GM18502 (cell line): ENCODE results near the gene ZFYVE19.
A peak's percentile ranks its signal among the peaks of the same experiment; 100 is the strongest.

Experiments
- ATAC-seq: cut with Tn5 transposase; IDR thresholded peaks from one replicate; pipeline ENCODE4 v1.9.1; 2021; ENCODE audit warnings: mild to moderate bottlenecking; ENCODE audit not compliant: unreplicated experiment, poor library complexity

The ZFYVE19 gene

GRCh38 chr15:40775740-40776536, 31.0 kb upstream of the ZFYVE19 start:
- no peak for ATAC-seq

DNA sequence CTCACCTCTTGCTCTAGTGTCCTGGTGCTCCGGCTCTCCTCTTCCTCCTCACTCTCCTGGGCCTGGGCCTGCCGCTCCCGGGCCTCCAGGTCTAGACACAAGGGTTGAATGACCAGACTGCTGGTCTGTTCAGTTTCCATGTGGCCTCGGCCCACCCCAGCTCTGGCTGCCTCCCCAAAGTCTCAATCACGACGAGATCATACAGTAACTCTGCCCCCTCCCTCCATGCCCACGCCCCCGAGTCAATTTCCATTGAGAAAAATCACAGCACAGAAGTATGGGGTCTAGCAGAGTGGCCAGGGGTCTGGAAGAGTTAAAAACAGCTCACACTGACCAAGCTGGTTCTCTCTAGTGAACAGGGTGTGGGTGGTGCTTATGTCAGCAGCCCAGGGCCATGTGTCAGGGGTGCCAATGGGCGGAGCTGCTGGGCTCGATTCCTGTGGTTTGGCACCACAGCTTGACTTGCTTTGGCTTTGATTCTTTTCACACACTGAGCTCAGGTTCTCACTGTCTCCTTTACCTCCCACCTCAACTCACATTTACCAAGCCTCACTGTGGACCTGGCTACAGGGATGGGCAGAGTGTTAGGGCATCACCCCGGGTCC, 30.2 kb upstream of the ZFYVE19 start:
- no peak for ATAC-seq

DNA sequence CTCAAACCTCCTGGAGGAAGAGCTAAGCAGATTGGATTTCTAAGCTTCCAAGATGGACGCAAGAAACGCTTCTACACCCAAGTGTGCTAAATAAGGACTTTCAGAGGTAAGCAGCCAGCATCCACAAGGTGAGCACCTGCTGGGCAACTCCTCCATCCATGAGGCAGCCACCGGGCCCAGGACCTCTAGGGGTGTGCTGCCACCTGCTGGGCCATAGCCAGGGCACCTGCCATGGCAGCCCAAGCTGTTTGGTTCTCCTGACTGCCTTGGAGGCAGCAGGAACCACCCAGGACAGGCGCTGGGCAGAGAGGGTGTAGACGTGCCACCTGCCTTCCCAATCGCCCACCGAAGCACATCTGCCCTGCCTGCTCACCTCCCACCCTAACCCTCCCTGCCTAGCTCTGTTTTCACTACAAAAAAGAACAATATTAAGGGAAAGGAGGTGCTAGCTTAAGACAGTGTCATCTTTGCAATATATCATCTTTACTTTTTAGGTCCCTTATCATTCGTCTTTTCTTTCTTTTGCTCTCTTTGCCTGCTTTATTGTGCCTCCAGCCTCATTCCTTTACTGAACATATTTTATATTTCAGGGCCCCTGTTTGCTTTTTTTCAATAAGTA, 24.2 kb upstream of the ZFYVE19 start:
- ATAC-seq: peak; percentile 62

DNA sequence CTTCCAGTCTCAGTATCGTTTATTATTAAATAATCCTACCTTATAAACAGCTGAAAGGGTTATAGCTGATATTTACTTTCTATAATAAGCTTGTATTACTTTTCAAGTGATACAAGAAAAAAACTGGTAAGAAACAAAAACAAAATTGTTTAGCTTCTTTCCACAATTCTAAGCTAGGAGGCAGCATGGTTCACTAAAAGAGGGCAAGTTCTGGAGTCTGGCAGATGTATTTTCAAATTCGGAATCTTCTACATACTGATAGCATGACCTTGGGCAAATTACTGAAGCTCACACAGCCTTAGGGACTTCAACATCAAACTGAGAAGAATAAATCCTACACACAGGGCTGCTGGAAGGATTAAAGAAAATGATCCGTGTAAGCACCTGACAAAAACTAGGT, 21.7 kb upstream of the ZFYVE19 start:
- no peak for ATAC-seq

DNA sequence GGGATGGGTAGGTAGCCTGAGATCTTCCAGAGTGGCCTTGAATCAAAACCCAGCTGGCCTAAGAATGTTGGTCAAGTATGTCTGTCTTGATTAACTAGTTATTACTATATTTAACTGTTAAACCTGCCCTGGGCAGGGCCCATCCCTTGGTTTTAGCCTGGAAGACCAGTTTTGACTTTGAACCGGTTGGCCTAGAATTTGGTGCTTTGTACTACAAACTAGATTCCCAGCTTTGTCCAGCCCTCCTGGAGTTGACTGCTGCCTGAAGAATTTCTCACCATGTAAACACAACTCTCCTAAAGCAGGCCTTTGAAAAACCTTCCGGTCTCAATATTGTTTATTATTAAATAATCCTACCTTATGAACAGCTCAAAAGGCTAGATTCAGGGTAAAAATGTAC, 21.1 kb upstream of the ZFYVE19 start:
- ATAC-seq: no peak

- no peak for ATAC-seq
These were observed 19.5 kb upstream of the ZFYVE19 start for GRCh38 chr15:40787344-40787841.

DNA sequence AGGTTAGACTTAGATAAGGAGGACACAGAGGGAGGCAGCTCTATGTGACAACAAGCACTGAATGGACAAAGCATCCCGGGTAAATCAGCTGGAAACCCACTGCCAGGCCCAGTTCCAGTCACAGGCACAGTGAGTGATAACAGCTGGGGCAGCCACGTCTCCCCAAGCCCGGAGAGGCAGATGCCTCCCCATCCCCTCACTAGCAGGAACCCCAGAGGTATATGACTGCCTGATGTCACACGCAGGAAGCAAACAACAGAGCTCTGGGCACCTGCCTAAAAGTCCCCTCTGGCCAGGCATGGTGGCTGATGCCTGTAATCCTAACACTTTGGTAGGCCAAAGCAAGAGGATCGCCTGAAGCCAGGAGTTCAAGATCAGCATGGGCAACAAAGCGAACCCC, 18.9 kb upstream of the ZFYVE19 start:
- no peak for ATAC-seq

DNA sequence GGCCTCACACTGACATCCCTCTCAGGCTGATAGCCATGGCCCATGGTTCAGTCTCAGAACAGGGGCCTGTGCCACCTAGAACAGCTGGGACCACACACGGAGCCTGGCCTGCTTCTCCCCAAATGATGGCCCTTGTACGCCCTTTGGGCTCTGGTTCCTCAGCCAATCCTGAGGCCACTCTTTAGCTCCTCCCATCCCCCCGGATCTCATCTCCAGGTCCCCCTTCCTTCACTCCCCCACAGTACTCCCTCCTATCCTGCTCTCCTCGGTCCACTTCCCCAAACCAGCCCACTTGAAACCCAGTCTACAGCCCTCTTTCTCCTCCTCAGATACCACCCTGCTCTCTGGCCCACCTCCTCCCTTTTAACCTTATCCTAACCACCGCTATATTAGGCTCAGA, 17.8 kb upstream of the ZFYVE19 start:
- ATAC-seq: no peak

DNA sequence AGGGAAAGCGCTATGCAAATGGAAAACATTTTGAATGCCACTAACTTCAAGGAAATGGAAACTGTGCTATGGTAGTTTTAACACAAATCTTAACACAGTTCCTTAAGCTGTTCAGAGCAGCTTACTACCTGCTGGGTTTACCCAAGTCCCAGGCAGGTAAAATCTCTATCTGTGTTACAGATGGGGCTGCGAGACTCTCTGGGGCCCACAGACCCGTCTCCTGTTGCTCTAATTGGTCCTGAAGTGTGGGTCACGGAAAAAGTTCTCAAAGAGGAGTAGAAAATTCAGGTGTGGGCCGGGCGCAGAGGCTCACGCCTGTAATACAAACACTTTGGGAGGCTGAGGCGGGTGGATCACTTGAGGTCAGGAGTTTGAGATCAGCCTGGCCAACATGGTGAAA, 16.9 kb upstream of the ZFYVE19 start:
- no peak for ATAC-seq

DNA sequence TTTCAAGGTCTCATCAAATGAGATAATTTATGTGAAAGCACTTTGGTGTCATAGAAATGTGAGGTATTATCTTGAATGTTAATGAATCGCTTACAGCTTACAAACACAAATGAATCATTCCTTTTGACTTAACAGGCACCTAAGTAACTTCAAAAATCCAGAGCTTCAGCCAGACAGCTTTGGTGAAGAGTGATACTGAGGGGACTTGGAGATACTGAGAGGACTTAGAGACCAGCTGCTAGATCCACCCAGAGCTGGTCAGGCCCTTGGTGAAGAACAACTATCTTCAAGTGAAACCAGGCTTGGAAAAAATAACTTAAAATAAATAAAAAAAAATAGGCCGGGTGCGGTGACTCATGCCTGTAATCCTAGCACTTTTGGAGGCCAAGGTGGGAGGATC, 16.2 kb upstream of the ZFYVE19 start:
- no peak for ATAC-seq

DNA sequence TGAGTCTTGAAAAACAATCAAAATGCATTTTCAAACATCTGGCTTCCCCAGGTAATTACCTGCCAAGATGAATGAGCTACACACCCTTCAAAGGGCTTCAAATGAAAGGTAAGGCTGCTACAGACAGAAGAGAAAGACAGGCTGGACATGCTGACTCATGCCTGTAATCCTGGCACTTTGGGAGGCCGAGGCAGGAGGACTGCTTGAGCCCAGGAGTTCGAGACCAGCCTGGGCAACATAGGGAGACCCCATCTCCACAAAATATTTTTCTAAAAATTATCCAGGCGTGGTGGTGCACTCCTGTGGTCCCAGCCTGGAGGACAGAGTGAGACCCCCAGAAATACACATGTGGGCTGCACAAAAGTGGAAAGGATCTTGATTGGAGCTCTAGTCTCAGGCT, 14.5 kb upstream of the ZFYVE19 start:
- ATAC-seq: no peak

DNA sequence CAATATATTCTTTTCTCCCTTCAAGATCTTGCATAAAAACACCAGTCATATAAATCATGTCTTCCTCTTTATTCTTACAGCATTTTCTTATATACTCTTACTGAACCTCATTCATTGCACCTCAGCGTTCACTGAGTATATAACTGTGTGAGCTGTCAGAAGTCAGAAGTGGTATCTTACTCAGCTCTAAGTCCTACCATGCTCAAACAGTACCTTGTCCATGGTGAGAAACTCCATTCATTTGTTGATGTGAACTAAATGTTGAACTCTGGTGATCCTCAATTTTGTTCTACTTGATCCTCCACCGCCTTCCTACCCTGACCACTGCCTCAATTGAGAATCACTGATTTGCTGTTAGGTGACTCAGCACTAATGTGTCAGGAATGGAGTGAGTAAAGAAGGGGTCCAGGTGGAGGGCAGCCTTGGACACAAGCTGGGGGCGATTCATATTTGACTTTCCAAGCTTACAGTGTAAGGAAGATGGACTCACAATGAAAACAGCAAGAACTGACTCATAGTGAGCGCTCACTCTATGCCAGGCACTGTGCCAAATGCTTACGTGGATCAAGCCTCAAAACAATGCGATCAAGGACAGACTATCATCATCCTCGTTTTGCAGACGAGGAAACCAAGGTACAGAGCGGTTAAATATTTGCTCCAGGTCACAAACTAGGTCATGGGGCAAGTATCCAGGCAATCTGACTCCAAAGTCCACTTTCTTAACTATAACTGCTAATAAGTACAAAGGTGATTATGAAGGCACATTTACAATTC, 13.5 kb upstream of the ZFYVE19 start:
- ATAC-seq: no peak

DNA sequence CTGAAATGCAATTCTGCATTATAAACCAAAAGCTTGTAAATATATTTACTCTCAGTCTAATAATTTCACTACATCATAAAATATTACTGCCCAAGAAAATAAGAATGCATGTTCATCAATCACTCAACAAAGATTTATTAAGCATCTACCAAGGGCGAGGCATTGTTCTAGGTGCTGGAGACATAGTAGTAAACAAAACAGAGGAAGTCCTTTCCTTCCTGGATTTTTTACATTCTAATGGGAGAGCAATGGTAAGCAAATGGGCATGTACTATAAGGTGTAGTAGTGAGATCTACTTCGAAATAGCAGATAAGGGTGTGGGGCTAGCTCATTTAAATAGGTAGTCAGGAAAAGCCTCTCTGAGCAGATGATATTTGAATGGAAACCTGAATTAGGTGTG, 10.8 kb upstream of the ZFYVE19 start:
- ATAC-seq: no peak

GRCh38 chr15:40796512-40796911, 10.4 kb upstream of the ZFYVE19 start:
- no peak for ATAC-seq

DNA sequence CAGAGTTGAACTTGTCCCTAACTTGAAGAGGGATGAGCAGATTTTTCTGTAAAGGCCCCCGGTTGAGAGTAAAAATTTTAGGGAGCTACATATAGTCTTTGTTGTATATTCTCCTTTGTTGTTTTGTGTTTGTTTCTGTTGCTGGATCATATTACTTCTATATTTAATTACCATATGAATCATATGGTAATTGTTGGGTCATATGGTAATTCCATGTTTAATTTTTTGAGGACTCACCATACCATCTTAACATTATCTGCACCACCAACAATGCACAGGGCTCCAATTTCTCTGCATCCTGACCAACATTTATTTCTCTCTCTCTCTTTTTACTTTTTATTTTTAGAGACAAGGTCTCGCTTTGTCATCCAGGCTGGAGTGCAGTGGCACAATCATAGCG, 7.4 kb upstream of the ZFYVE19 start:
- ATAC-seq: no peak

GRCh38 chr15:40803076-40803475, 3.8 kb upstream of the ZFYVE19 start:
- ATAC-seq: no peak

GRCh38 chr15:40803688-40804087, 3.2 kb upstream of the ZFYVE19 start:
- no peak for ATAC-seq

GRCh38 chr15:40806672-40807027, 239 bp upstream of the ZFYVE19 start:
- no peak for ATAC-seq

DNA sequence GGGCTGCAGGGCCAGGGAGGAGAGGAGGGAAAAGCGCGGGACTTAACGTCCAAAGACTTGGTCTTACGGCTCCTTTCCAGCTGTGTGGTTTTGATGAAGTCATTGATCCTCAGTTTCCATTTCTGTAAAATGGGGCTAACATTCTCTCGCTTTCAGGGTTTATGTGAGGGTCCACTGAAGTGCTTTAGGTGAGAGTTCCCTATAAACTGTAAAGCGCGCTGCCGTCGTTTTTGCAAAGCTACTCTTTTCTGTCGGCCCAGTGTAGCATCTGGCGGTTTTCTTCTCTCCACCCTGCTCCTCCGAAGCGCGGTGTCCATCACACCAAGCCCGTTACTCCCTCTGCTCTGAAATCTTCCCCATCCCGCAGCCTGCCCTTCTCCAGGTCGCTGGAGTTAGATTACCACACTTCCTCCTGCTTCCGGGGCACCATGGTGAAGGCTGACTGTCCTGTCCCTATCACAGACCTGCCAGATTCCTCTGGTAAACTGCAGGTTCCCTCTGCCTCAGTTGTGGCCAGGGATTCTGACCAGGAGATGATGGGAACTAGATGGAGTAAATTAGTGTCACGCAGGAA, 1.1 kb downstream of the ZFYVE19 start:
- ATAC-seq: no peak

DNA sequence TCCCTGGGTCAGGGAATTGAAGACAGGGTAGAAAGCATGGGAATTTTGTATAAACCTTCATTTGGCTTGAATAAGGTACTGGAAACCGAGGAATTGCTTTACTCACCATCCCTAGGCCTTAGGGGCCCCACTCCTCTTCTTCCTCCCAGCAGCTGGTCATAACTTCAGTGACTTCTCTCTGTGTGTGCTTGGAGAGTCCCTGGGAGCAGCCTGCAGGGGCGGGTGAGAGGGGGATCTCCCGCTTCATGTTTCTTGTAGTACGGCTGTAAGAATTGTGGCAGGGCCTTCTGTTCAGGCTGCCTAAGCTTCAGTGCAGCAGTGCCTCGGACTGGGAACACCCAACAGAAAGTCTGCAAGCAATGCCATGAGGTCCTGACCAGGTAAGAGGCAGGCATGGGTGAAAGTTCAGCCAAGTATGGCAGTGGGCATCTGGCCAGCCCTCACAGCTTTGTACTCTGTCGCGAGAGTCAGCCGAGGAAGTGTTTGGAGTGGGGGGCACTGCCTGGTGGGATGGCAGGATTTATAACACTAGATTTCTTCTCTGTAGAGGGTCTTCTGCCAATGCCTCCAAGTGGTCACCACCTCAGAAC, 2.1 kb downstream of the ZFYVE19 start:
- ATAC-seq: no peak
